Measurements from ENCODE around the gene SPATA16.

- TF ChIP-seq CTCF (IDR thresholded peaks at IDR 0.05) (no peak), ATF3 (CRISPR knock-in tag; conservative IDR thresholded peaks at IDR 0.05) (no peak), NFE2L1 (CRISPR knock-in tag; IDR thresholded peaks at IDR 0.05) (no peak), GTF2I (CRISPR knock-in tag; conservative IDR thresholded peaks at IDR 0.05) (no peak), MYBL2 (CRISPR knock-in tag; IDR thresholded peaks at IDR 0.05) (no peak), NR2C2 (CRISPR knock-in tag; IDR thresholded peaks at IDR 0.05) (no peak), ZNF232 (CRISPR knock-in tag; IDR thresholded peaks at IDR 0.05) (no peak), USF1 (CRISPR knock-in tag; IDR thresholded peaks at IDR 0.05) (no peak), EMX1 (CRISPR knock-in tag; IDR thresholded peaks at IDR 0.05) (no peak)
These were observed 229.9 kb downstream of the SPATA16 start for GRCh38 chr3:172911142-172911541.
